Upper lobe of left lung (tissue), 6 donors: Measurements from ENCODE around the gene TPRN. TPM values are rescaled to one million over a fixed set of nuclear protein-coding genes. Genes with fewer than 3 reads are reported as not detected.

Source experiments
- ATAC-seq, 2 donors: fragments of 200-7000 bp; cut with Tn5 transposase; one replicate each; pipeline ENCODE4 v1.9.1; 2022; ENCODE audit warnings: mild to moderate bottlenecking in 2 of 2, moderate library complexity in 2 of 2; ENCODE audit not compliant: low FRiP score in 2 of 2
- DNase-seq, 2 donors: peaks; one replicate each; pipeline ENCODE4 v3.0.0-alpha.2; 2019 to 2020
- H3K27ac ChIP-seq, 4 donors: fragments of 200-600 bp; sonication (generic); one replicate each; pipeline ENCODE4 v1.5.1; 2016 to 2019
- H3K27me3 ChIP-seq, 4 donors: fragments of 200-600 bp; sonication (generic); one replicate each; pipeline ENCODE4 v1.5.1; 2017 to 2019
- H3K36me3 ChIP-seq, 4 donors: fragments of 200-600 bp; sonication (generic); one replicate each; pipeline ENCODE4 v1.5.1; 2016 to 2019
- H3K4me1 ChIP-seq, 4 donors: fragments of 200-600 bp; sonication (generic); one replicate each; pipeline ENCODE4 v1.5.1; 2018 to 2019
- H3K4me3 ChIP-seq, 4 donors: fragments of 200-600 bp; sonication (generic); one replicate each; pipeline ENCODE4 v1.5.1; 2017 to 2019; ENCODE audit warnings: mild to moderate bottlenecking in 2 of 4, moderate library complexity in 1 of 4
- H3K9me3 ChIP-seq, 4 donors: fragments of 200-600 bp; sonication (generic); one replicate each; pipeline ENCODE4 v1.5.1; 2018 to 2019
- EP300 ChIP-seq, 4 donors: sonication (generic); formaldehyde crosslinking; IDR thresholded peaks; one replicate each; pipeline ENCODE4 v1.5.1; 2017; ENCODE audit warnings: antibody characterized with exemption in 4 of 4, control low read depth in 2 of 4
- POLR2A ChIP-seq, 4 donors: fragments of 450-650 bp; IDR thresholded peaks; one replicate each; pipeline ENCODE4 v1.5.1; 2016 to 2017; ENCODE audit warnings: antibody characterized with exemption in 4 of 4, mild to moderate bottlenecking in 2 of 4
- POLR2AphosphoS5 ChIP-seq, 2 donors: sonication (generic); formaldehyde crosslinking; IDR thresholded peaks; one replicate each; pipeline ENCODE4 v1.5.1; 2017; ENCODE audit warnings: antibody characterized with exemption in 2 of 2
- WGBS, 2 donors: methylation state at CpG; one replicate each; pipeline ENCODE4 v1.1.5; 2017 to 2018; 5-methylcytosine and 5-hydroxymethylcytosine counted together
- total RNA-seq, 6 donors: library from RNA; depleted of rRNA in 4 of 6; stranded (reverse); fragments of >200 nt in 4 of 6; gene quantifications; one replicate each; pipeline versions ENCODE4 v1.1.0 to v1.2.1, GENCODE V29; 2016 to 2021
- TF ChIP-seq, protein P1 (sequence below), 6 experiments: fragments of 450-650 bp in 4 of 6; fragments of 200-600 bp in 2 of 6; sonication (generic) in 2 of 6; IDR thresholded peaks; one replicate each; pipeline ENCODE4 v1.5.1; 2016 to 2019; ENCODE audit warnings: antibody characterized with exemption in 6 of 6
- donor health status: DM: no; HTN: no; CAD: no; lungs with moderate emphysema.
- donor health status: DM: no; HTN: yes; CAD: no; lungs with severe emphysema.

The TPRN gene
- total RNA-seq, 6 donors from 2014 or later = 18.9 to 33.1 (median 27.1) TPM

DNA sequence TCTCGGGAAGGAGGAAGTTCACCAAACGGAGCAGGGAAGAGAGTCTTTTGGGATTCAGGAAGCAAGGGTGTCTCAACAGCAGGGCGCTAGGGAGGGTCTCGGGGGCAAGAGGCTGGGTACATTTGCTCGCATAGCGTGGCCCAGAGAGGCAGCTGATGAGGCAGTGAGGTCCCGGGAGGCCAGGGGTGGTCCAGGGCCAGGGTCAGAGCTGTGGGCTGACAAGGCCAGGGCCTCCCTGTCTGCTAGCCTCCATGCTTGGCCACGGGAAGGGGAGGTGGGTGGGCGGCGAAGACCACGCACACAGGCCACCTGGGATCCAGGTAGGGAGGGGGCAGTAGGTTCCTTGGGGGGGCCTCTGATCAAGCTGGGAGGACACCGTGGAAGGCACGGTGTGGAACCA, 11.0 kb upstream of the TPRN start:
- H3K27me3 ChIP-seq = no peaks in the 10 kb centered on the region
- TF ChIP-seq POLR2AphosphoS5 (IDR thresholded peaks at IDR 0.05) (no peak), POLR2A (IDR thresholded peaks at IDR 0.05) (no peak), EP300 (IDR thresholded peaks at IDR 0.05) (no peak)
- TF ChIP-seq, protein P1, sequence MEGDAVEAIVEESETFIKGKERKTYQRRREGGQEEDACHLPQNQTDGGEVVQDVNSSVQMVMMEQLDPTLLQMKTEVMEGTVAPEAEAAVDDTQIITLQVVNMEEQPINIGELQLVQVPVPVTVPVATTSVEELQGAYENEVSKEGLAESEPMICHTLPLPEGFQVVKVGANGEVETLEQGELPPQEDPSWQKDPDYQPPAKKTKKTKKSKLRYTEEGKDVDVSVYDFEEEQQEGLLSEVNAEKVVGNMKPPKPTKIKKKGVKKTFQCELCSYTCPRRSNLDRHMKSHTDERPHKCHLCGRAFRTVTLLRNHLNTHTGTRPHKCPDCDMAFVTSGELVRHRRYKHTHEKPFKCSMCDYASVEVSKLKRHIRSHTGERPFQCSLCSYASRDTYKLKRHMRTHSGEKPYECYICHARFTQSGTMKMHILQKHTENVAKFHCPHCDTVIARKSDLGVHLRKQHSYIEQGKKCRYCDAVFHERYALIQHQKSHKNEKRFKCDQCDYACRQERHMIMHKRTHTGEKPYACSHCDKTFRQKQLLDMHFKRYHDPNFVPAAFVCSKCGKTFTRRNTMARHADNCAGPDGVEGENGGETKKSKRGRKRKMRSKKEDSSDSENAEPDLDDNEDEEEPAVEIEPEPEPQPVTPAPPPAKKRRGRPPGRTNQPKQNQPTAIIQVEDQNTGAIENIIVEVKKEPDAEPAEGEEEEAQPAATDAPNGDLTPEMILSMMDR (IDR thresholded peaks at IDR 0.05) = no peak
- no peak overlapping the region for H3K4me3 ChIP-seq
- H3K27ac ChIP-seq = no peak overlapping the region
- peaks cover 4 to 12% (median 7%) of the 10 kb centered on the region in 4 donors for H3K4me1 ChIP-seq
- H3K36me3 ChIP-seq = peaks cover 0 to 49% (median 17%) of the 10 kb centered on the region in 4 donors
- DNase-seq (peak in 1 of 2 donors; percentile 49), ATAC-seq (no peak)
- 76 to 88% methylated on average over 13 of the region's 13 CpGs for whole genome bisulfite sequencing, 2 donors
- no peaks in the 10 kb centered on the region for H3K9me3 ChIP-seq

DNA sequence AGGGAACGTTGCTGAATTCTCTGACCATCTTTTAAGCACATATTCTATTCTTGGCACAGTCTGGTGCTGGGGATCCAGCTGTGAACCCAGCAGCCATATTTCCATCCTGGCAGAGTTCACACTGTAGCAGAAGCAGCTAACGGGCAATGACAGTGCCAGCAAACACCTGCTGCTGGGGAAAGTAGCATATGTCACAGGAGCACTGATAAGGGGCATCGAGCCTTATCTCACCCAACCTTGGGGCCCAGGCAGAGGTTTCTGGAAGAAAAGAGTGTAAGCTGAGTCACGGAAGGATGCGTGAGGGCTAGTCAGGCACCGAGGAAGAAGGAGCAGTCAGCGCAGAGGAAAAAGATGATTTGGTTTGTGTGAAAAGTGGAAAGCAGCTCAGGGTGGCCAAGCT, 6.1 kb upstream of the TPRN start:
- no peak for TF ChIP-seq POLR2A (IDR thresholded peaks at IDR 0.05)
- TF ChIP-seq, protein P1 (IDR thresholded peaks at IDR 0.05) = no peak
- no peak for TF ChIP-seq POLR2AphosphoS5 (IDR thresholded peaks at IDR 0.05)
- no peak for TF ChIP-seq EP300 (IDR thresholded peaks at IDR 0.05)
- no peak for DNase-seq
- H3K4me3 ChIP-seq = peak overlapping the region in 3 of 4 donors; percentile 87 to 96 (median 94)
- H3K9me3 ChIP-seq = no peaks in the 10 kb centered on the region
- no peak for ATAC-seq
- H3K27me3 ChIP-seq = no peaks in the 10 kb centered on the region
- peaks cover 25 to 56% (median 40%) of the 10 kb centered on the region in 4 donors for H3K4me1 ChIP-seq
- H3K36me3 ChIP-seq = peaks cover 0 to 21% (median 9%) of the 10 kb centered on the region in 4 donors
- no peak overlapping the region for H3K27ac ChIP-seq
- WGBS, 2 donors = 74 to 76% methylated on average over 7 of the region's 7 CpGs

DNA sequence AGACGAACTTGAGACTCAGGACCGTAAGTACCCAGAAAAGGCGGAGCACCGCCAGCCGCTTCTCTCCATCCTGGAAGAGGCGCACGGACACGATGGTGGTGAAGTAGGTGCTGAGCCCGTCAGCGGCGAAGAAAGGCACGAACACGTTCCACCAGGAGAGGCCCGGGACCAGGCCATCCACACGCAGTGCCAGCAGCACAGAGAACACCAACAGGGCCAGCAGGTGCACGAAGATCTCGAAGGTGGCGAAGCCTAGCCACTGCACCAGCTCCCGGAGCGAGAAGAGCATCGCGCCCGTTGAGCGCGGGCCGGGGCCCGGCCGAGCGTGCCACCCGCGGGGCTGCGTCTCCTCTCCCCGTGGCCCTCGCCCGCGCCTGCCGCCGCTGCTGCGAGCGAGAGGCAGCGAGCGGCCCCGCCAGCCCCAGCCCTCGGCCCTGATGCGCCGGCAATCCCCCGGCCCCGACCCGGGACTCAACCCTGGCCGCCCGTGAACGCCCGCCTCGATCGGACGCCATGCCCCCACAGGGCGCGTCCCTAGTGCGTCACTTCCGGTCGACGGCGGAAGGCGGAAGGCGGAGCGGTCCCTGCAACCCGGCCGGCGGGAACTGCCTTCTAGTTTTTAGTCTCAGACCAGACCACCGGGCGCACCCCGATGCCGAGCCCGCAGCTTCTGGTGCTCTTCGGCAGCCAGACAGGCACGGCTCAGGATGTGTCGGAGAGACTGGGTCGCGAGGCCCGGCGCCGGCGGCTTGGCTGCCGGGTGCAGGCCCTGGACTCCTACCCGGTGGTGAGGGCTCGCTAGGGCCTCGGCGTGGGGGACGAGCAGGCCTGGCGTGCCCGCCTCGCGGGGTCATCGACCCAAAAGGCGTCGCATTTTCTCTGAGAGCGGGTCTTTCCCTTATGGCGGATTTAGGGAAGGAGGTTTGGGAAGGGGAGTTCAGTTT, 4.9 kb upstream of the TPRN start, which contains the start of the genes NDOR1 and TMEM203:
NDOR1 (plus strand) TSS at position 575 of the 944 bp plus-strand sequence; CDS start at position 653, 78 bp downstream.
TMEM203 (minus strand) TSS at position 523 of the 944 bp plus-strand sequence; CDS start at position 289, 234 bp downstream.
- H3K27me3 ChIP-seq = no peaks in the 10 kb centered on the region
- DNase-seq = peak; percentile 89 to 99
- peak within 1 kb of the TSS; percentile 78 to 96 (median 90) for H3K4me3 ChIP-seq
- TF ChIP-seq, protein P1 (IDR thresholded peaks at IDR 0.05) = peak in 1 of 6 experiments; percentile 31
- TF ChIP-seq POLR2AphosphoS5 (IDR thresholded peaks at IDR 0.05) = peak; percentile 97 to 98
- TF ChIP-seq EP300 (IDR thresholded peaks at IDR 0.05) = no peak
- peak in 3 of 4 donors; percentile 65 to 89 (median 74) for TF ChIP-seq POLR2A (IDR thresholded peaks at IDR 0.05)
- ATAC-seq = peak; percentile 72 to 87
- H3K4me1 ChIP-seq = peaks cover 31 to 63% (median 46%) of the 10 kb centered on the region in 4 donors
- 1% methylated on average over 23 to 28 of the region's 98 CpGs for WGBS, 2 donors
- peak within 1 kb of the TSS; percentile 85 to 89 (median 88) for H3K27ac ChIP-seq
- H3K36me3 ChIP-seq = peaks cover 0 to 17% (median 6%) of the 10 kb centered on the region in 4 donors
- H3K9me3 ChIP-seq = no peaks in the 10 kb centered on the region

DNA sequence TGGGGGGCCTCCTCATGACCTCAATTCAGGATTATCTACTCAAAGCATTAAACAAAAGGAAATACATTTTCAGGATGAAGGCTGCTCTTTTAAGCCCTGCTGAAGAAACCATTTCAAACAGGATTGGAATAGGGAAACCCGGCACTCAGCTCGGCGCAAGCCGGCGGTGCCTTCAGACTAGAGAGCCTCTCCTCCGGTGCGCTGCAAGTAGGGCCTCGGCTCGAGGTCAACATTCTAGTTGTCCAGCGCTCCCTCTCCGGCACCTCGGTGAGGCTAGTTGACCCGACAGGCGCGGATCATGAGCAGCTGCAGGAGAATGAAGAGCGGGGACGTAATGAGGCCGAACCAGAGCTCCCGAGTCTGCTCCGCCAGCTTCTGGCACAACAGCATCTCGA, 4.2 kb upstream of the TPRN start:
- ATAC-seq = no peak
- Histone ChIP-seq H3K9me3 (no peaks in the 10 kb centered on the region), H3K4me3 (peak overlapping the region; percentile 78 to 96 (median 90)), H3K27ac (peak overlapping the region in 3 of 4 donors; percentile 88 to 89 (median 89)), H3K4me1 (peaks cover 32 to 65% (median 48%) of the 10 kb centered on the region in 4 donors), H3K27me3 (no peaks in the 10 kb centered on the region), H3K36me3 (peaks cover 0 to 11% (median 4%) of the 10 kb centered on the region in 4 donors)
- WGBS, 2 donors = 11 to 18% methylated on average over 19 to 21 of the region's 21 CpGs
- no peak for TF ChIP-seq POLR2A (IDR thresholded peaks at IDR 0.05)
- TF ChIP-seq POLR2AphosphoS5 (IDR thresholded peaks at IDR 0.05) = no peak
- no peak for TF ChIP-seq EP300 (IDR thresholded peaks at IDR 0.05)
- TF ChIP-seq, protein P1 (IDR thresholded peaks at IDR 0.05) = no peak
- DNase-seq = peak in 1 of 2 donors; percentile 54
